ENCODE measurements around the gene MOB1B. TPM values are rescaled to one million over a fixed set of nuclear protein-coding genes. Genes with fewer than 3 reads are reported as not detected.
"Not testable (repeated sequence)": the region's sequence is repeated elsewhere in the genome, so short reads cannot be mapped to it uniquely, and the experiment has no call there.

The MOB1B gene
- total RNA-seq, 1 donor from 2014 or later = 49.4 TPM

DNA sequence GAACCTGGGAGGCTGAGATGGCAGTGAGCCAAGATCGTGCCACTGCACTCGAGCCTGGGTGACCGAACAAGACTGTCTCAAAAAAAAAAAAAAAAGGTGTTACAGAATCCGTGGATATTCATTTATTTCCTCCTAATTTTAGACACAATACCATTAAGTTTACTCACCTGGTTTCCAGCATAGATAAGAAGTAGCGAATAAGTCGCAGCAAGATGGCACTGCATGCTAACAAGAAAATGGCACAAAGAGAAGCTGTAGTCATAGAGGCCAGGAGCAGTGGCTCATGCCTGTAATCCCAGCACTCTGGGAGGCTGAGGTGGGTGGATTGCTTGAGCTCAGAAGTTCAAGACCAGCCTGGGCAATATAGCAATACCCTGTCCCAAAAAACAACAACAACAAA lies 17.0 kb upstream of the MOB1B start:
- no peak for DNase-seq (ENCODE audit: low spot score)
- Mint-ChIP-seq H3K27me3 (ENCODE audit: unreplicated experiment) (no peaks in the 10 kb centered on the region), H3K9me3 (ENCODE audit: unreplicated experiment) (no peaks in the 10 kb centered on the region), H3K27ac (ENCODE audit: unreplicated experiment) (no peak overlapping the region), H3K4me3 (ENCODE audit: unreplicated experiment) (no peak overlapping the region), H3K36me3 (ENCODE audit: low read depth, unreplicated experiment) (no peaks in the 10 kb centered on the region), H3K4me1 (ENCODE audit: unreplicated experiment) (peaks cover 3% of the 10 kb centered on the region)
- TF ChIP-seq, protein P1, sequence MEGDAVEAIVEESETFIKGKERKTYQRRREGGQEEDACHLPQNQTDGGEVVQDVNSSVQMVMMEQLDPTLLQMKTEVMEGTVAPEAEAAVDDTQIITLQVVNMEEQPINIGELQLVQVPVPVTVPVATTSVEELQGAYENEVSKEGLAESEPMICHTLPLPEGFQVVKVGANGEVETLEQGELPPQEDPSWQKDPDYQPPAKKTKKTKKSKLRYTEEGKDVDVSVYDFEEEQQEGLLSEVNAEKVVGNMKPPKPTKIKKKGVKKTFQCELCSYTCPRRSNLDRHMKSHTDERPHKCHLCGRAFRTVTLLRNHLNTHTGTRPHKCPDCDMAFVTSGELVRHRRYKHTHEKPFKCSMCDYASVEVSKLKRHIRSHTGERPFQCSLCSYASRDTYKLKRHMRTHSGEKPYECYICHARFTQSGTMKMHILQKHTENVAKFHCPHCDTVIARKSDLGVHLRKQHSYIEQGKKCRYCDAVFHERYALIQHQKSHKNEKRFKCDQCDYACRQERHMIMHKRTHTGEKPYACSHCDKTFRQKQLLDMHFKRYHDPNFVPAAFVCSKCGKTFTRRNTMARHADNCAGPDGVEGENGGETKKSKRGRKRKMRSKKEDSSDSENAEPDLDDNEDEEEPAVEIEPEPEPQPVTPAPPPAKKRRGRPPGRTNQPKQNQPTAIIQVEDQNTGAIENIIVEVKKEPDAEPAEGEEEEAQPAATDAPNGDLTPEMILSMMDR (IDR thresholded peaks at IDR 0.05; ENCODE audit: unreplicated experiment) = no peak

DNA sequence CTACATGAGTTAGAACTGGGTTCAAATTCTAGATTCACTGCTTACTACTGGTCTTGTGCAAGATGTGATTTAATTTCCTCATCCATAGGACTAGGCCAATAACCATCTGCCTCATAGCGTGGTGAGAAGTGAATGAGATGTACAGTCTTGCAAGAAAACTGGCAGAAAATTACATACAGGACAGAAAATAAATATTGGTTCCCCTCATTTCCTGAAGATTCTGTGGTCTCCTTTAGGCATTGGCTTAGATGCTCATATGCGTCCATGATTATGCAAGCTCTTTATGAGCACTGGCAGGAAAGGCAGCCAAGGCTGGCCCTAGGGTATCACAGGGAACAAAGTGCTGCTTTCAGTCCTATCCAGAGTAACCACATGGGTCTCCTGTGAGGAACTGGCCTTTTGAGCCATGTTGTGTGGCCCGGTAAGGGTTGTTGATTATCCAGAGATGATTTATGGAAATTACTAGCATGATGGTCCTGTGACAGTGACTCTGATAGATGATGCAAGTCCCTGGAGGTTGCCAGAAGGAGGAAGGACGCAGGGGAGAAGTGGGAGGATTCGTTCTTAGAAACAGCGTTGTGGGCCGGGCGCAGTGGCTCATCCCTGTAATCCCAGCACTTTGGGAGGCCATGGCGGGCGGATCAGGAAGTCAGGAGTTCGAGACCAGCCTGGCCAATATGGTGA lies 9.9 kb upstream of the MOB1B start:
- no peak for DNase-seq (ENCODE audit: low spot score)
- no peak overlapping the region for H3K4me3 Mint-ChIP-seq (ENCODE audit: unreplicated experiment)
- no peaks in the 10 kb centered on the region for H3K36me3 Mint-ChIP-seq (ENCODE audit: low read depth, unreplicated experiment)
- no peaks in the 10 kb centered on the region for H3K27me3 Mint-ChIP-seq (ENCODE audit: unreplicated experiment)
- H3K4me1 Mint-ChIP-seq (ENCODE audit: unreplicated experiment) = no peaks in the 10 kb centered on the region
- no peak overlapping the region for H3K27ac Mint-ChIP-seq (ENCODE audit: unreplicated experiment)
- TF ChIP-seq, protein P1 (IDR thresholded peaks at IDR 0.05; ENCODE audit: unreplicated experiment) = no peak
- no peaks in the 10 kb centered on the region for H3K9me3 Mint-ChIP-seq (ENCODE audit: unreplicated experiment)

DNA sequence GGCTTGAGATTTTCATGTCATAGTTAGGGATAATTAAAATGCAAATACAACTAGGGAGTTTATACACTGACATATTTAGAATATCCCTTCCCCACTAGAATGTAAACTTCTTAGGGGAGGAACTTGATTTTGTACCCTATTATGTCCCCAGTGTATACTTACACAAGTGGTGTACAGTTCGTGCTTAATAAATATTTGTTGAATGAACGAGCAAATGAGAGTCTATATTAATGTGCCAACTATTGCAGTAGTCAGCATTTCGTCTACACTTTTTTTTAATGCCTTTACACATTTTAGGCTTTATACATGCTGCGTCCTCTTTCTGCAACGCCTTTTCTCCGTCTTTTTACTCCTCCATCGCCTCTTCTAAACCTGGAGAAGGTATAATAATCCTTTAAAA lies 8.4 kb upstream of the MOB1B start:
- no peaks in the 10 kb centered on the region for H3K4me1 Mint-ChIP-seq (ENCODE audit: unreplicated experiment)
- no peaks in the 10 kb centered on the region for H3K27me3 Mint-ChIP-seq (ENCODE audit: unreplicated experiment)
- H3K4me3 Mint-ChIP-seq (ENCODE audit: unreplicated experiment) = no peak overlapping the region
- no peak overlapping the region for H3K27ac Mint-ChIP-seq (ENCODE audit: unreplicated experiment)
- no peaks in the 10 kb centered on the region for H3K9me3 Mint-ChIP-seq (ENCODE audit: unreplicated experiment)
- H3K36me3 Mint-ChIP-seq (ENCODE audit: low read depth, unreplicated experiment) = no peaks in the 10 kb centered on the region
- DNase-seq (ENCODE audit: low spot score) = no peak
- TF ChIP-seq, protein P1 (IDR thresholded peaks at IDR 0.05; ENCODE audit: unreplicated experiment) = no peak

DNA sequence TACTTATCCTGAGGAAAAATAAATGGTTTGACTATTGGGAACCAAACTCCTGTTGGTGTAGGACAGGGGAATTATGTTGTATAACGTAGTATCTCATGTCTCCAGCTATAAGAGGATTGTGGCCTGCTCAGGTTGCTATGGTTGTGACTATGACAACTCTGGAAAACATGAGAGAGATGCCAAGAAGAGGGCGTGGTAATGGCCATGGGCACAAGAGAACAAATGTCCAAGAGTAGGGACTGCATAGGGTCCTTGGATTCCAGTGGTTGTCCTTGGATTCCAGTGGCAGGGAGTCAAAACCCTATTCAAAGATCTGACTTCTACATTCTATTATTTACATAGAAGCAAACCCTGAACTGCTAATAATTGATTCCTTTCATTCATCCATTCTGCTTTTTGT lies 6.8 kb upstream of the MOB1B start:
- Mint-ChIP-seq H3K4me3 (ENCODE audit: unreplicated experiment) (no peak overlapping the region), H3K27me3 (ENCODE audit: unreplicated experiment) (no peaks in the 10 kb centered on the region), H3K27ac (ENCODE audit: unreplicated experiment) (no peak overlapping the region), H3K4me1 (ENCODE audit: unreplicated experiment) (no peaks in the 10 kb centered on the region), H3K9me3 (ENCODE audit: unreplicated experiment) (no peaks in the 10 kb centered on the region), H3K36me3 (ENCODE audit: low read depth, unreplicated experiment) (no peaks in the 10 kb centered on the region)
- no peak for DNase-seq (ENCODE audit: low spot score)
- TF ChIP-seq, protein P1 (IDR thresholded peaks at IDR 0.05; ENCODE audit: unreplicated experiment) = no peak

DNA sequence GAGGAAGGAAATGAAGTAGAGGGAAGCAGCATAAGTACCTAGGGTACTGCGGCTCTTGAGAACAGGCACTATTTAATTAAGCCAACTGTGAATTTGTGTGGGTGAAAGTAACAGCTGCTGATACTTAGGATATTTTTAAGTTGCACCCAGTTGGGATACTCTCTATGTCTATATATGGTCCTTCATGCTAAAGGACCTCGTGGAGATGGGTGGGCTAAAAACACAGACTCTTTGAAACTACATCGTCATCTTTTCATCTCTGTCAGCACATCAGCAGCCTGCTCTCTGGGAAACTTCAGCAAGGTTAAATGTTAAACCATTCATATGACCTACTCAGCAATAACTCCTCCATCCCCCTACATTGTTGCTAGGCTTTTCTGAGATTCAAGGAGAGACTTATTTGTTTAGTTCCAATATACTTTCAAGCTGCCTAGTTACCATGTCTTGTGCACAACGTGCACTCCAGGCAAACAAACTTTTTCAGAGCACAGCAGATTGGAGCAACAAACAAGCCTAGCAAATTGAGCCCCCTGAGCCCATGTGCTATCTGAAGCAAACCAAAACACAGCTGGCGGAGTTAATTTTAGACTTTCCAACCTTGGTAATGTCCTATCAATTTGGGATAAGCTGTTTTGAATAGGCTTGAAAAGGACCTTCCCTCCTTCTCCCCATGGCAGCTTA lies 6.2 kb upstream of the MOB1B start:
- Mint-ChIP-seq H3K4me3 (ENCODE audit: unreplicated experiment) (no peak overlapping the region), H3K9me3 (ENCODE audit: unreplicated experiment) (no peaks in the 10 kb centered on the region), H3K36me3 (ENCODE audit: low read depth, unreplicated experiment) (no peaks in the 10 kb centered on the region), H3K27me3 (ENCODE audit: unreplicated experiment) (no peaks in the 10 kb centered on the region), H3K4me1 (ENCODE audit: unreplicated experiment) (no peaks in the 10 kb centered on the region), H3K27ac (ENCODE audit: unreplicated experiment) (peak overlapping the region; percentile 7)
- TF ChIP-seq, protein P1 (IDR thresholded peaks at IDR 0.05; ENCODE audit: unreplicated experiment) = no peak
- no peak for DNase-seq (ENCODE audit: low spot score)

DNA sequence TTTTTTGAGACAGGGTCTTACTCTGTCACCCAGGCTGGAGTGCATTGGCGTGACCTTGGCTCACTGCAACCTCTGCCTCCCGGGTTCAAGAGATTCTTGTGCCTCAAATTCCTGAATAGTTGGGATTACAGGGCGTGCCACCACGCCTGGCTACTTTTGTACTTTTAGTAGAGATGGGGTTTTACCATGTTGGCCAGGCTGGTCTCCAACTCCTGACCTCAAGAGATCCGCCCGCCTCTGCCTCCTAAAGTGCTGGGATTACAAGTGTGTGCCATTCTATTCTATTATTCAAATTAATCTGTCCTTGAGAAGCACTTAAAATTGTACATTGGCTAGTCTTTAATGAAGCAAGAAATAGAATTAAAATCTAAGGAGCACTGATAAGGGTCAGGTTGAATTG lies 3.6 kb upstream of the MOB1B start:
- H3K27ac Mint-ChIP-seq (ENCODE audit: unreplicated experiment) = not testable (repeated sequence)

More for the DNA sequence above, 3.6 kb upstream of the MOB1B start:
- not testable (repeated sequence) for H3K36me3 Mint-ChIP-seq (ENCODE audit: low read depth, unreplicated experiment); DNase-seq (ENCODE audit: low spot score); H3K9me3 Mint-ChIP-seq (ENCODE audit: unreplicated experiment); H3K4me3 Mint-ChIP-seq (ENCODE audit: unreplicated experiment); H3K27me3 Mint-ChIP-seq (ENCODE audit: unreplicated experiment)
- H3K4me1 Mint-ChIP-seq (ENCODE audit: unreplicated experiment) = peaks cover 12% of the 10 kb centered on the region

Measured in endothelial cell (in vitro differentiated cells).